GM21737 (cell line): Measurements from ENCODE around the gene C17orf114.

ENCODE experiments used
- ATAC-seq: cut with Tn5 transposase; IDR thresholded peaks from one replicate; pipeline ENCODE4 v1.9.1; 2021; ENCODE audit warnings: mild to moderate bottlenecking, moderate library complexity; ENCODE audit not compliant: unreplicated experiment

Gene C17orf114

DNA sequence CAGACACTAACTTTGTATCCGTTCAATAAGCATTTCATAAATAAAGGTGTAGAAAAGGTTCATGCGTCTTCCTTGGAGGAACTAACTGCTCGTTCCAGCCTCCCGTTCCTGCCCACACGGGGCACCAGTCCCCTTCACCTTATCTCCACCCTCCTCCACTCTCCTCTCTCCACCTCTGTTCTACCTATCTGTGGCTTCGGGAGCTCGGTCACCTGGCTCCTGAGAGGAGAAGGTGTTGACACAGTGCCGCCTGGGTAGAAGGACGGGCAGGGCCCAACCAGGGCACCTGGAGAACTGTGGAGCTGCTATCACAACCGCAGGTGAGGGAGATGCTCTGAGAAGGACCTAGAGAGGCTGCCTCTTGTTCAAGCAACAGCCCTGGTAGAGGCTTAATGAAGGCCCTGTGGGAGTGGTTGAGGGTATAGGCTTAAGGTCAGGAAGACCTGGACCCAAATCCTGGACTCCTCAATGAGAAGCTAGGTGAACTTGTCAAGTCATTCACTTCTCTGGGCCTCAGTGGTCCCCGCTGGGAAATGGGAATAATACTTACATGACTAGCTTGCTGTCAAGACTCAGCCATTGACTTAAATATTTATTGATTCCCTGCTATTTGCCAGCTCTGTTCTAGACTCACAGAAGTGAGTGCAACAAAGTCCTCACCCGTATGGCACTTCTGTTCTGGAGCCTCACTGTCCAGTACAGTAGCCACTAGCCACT is 21.4 kb upstream of the C17orf114 start:
- no peak for ATAC-seq

DNA sequence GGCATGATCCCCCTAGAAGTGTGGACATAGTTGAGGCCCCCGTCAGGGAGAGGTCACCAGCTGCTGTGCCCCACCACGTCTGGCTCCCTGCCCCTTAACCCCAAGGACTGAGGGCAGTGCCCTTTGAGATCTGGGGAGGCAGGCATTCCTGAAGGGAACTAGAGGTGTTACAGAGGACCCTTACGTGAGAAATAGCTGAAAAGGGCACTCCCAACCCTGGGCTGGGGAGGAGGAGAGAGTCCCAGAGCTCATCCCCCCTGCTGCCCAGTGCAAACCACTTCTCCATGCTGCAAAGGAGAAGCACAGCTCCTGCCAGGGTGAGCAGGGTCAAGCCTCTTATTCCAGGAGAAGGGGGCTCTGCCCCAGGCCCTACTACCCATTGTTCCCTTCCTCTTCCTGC is 20.7 kb upstream of the C17orf114 start:
- no peak for ATAC-seq

DNA sequence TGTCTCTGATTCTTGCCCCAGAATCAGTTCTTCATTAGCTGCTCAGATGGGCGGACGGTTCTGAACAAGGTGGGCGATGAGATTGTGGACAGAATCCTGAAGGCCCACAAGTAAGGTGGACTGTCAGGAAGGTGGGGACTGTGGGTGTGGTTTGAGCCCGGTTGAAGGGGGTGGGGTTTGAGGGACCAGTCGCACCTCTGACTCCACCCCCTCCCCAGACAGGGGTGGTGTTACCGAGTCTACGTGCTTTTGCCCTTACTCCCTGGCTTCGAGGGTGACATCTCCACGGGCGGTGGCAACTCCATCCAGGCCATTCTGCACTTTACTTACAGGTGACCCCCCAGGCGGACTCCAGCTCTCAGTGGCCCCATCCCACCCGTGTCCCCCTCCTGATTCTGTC is 16.1 kb upstream of the C17orf114 start:
- no peak for ATAC-seq

DNA sequence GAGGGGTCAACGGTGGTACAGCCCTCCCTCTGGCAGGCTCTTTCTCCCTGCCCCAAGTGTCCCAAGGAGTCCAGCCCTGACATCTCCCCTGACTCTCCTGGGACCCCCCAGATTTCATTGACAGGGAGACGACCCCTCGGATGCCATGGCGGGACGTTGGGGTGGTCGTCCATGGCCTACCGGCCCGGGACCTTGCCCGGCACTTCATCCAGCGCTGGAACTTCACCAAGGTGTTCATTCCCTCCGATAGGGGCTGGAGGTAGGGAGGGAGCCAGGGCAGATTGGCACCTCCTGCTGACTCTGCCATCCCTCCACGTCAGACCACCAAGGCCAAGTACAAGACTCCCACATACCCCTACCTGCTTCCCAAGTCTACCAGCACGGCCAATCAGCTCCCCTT is 14.7 kb upstream of the C17orf114 start:
- ATAC-seq = no peak

DNA sequence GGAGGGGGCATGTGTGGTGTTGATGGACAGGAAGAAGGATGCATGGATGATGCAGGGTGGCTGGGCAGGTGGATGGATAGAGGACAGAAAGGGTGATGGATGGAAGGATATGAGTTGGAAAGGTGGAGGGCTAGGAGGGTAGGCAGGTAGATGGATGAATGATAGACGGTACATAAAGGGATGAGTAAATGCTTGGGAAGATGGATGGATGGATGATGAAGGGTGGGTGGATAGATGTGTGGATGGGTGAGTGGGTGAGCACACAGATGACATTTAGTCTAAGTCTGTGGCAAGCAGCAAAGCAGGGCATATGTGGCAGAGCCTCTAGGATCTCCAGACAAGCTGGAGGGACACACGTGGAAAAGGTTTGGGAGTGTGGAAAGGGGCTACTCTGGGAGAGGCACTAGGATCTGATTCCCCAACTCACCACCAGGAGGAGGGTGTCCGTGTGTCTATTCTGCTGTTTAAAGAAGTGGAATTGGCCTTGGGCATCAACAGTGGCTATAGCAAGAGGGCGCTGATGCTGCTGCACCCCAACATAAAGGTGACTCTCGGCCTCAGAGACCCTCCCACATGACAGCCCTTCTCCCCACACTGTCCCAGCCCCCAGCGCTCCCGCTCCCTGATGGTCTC is 13.0 kb upstream of the C17orf114 start:
- ATAC-seq = no peak

DNA sequence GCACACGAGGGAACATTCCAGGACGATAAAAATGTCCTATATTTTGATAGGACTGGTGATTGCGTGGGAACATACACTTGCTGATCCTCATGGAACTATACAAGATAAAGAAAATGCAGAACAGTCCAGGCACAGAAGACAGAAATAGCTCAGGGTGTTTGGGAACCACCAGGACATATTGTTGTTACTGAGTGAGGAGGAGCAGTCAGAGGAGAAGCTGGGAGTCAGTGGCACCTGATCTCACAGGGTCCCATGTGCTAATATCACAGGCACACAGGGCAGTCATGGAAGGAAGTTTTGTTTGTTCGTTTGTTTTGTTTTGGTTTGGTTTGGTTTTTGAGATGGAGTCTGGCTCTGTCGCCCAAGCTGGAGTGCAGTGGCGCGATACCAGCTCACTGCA is 10.6 kb upstream of the C17orf114 start:
- no peak for ATAC-seq

DNA sequence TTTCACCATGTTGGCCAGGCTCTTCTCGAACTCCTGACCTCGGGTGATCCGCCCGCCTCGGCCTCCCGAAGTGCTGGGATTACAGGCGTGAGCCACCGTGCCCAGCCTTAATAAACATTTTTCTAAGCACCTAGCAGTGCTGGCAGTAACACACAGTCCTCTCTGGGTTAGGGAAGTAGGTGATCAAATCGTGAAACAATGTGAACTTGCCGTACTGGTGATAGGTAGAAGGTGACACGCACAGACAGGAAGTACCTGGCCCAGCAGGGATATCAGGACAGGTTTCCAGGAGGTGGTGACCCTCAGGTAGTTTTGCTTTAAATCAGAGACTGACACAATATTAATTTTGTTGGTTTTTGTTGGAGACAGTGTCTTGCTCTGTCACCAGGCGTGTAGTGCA is 9.3 kb upstream of the C17orf114 start:
- no peak for ATAC-seq

DNA sequence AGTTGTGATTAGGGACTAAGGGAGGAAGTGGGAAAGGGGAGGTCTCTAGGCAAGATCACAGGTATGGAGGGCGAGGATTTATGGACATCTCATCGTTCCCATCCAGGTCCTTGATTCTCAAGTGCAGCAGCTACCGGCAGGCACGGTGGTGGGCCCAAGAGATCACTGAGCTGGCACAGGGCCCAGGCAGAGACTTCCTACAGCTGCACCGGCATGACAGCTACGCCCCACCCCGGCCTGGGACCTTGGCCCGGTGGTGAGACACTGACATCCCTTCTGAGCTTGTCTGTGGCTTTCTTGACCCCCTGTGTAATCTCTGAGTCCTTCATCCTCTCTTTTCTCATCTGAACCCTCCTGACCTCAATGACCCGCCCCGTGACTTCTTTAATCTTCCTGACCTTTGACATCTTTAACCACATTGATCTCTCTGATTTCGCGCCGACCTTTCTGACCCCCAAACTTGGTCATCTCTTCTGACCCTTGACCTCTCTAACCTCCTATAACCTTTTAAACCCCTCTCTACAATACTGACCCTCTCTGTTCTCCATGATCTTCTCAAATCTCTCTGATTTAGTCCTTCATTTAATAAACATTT is 8.7 kb upstream of the C17orf114 start:
- ATAC-seq = no peak

DNA sequence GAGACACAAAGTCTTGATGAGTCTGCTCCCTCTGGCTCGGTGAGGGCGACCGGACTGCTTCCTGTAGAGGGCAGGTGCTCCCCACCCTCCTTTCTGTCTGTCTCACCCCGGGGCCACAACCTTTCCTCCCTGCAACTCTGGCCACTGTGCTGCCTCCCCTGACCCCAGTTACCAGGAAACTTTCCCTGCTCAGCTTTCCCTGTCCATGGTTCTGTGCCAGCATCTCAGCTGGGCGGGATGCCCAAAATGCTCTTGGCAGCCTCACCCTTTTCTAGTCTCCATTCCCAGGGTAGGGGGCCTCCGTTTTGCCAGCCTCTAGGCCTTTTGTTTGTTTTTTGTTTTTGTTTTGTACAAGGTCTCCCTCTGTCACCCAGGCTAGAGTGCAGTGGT is 6.2 kb upstream of the C17orf114 start:
- no peak for ATAC-seq

DNA sequence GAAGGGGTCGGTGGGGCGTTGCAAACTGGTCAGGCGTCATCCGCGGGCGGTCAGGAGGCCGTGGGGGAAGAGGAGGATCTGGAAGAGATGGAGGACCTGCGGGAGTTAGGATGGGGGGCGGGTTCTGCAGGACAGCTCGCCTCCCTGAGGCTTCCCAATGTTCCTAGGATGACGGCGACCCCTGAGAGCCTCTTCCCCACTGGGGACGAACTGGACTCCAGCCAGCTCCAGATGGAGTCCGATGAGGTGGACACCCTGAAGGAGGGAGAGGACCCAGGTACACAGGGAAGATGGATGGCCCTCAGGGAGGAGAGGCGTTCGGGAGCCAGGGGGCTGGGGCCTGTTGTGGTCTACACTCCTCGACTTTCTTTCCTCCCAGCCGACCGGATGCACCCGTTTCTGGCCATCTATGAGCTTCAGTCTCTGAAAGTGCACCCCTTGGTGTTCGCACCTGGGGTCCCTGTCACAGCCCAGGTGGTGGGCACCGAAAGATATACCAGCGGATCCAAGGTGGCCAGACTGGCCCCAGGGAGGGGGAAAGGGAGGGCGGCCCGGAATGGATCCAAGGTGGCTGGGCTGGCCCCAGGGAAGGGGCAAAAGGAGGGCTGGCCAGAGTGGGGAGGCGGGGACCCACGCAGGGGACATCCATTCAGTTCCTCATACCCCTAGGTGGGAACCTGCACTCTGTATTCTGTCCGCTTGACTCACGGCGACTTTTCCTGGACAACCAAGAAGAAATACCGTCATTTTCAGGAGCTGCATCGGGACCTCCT is 5.7 kb upstream of the C17orf114 start:
- no peak for ATAC-seq

DNA sequence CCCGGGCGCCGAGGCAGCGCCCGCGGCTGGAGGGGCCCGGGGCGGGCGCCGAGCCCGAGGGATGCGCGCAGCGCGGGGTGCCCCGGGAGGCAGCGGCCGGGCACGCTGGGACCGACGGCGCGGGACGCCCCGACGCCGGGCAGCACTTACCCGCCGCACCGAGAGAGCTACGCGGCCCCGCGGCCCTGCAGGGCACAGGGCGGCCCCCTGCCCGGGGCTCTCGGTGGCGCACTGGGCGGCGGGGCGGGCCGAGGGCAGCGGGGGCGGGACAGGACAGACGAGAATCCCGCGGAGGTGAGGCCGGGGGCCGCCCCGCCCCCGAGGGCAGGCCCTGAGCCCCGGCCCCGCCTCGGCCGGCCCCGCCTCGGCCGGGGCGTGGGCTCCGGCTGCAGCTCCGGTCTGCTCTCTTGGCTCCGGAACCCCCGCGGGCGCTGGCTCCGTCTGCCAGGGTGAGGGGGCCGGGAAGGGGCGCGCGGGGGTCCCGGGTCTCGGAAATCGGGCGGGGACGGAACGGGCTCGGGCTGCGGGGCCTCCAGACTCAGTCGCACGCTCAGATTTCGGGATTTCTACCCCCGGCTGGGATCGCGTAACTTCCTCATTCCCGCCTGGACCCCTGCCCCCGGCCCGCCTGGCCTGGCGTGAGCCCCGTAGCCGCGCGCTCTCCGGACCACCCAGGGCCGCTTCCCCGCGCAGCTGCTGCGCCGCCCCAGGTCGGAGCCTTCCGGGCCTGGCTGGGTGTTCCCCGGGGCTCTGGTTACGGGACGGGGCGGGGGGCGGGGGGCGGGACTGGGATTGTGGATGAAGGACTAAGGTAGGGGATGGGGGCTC is 4.9 kb upstream of the C17orf114 start, which contains the start of gene PLD2:
TSS of gene PLD2 (plus strand) at position 376 of the 828 bp plus-strand sequence. CDS start 621 bp downstream, outside the sequence.
- peak; percentile 94 for ATAC-seq

DNA sequence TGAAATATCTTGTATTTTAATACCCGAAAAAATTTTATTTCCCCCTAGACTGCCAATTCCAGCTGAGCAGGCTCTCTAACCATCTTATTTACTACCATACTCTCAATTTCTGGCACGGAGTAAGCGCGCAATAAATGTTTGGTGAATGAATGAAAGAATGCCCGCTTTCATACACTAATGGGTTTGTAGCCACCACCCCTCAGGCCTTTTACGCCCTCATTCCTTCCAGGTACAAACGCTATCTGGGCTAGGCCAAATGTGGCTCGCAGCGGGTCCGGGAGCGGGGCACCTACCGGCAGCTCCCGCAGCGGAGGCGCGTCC is 4.3 kb upstream of the C17orf114 start:
- no peak for ATAC-seq

DNA sequence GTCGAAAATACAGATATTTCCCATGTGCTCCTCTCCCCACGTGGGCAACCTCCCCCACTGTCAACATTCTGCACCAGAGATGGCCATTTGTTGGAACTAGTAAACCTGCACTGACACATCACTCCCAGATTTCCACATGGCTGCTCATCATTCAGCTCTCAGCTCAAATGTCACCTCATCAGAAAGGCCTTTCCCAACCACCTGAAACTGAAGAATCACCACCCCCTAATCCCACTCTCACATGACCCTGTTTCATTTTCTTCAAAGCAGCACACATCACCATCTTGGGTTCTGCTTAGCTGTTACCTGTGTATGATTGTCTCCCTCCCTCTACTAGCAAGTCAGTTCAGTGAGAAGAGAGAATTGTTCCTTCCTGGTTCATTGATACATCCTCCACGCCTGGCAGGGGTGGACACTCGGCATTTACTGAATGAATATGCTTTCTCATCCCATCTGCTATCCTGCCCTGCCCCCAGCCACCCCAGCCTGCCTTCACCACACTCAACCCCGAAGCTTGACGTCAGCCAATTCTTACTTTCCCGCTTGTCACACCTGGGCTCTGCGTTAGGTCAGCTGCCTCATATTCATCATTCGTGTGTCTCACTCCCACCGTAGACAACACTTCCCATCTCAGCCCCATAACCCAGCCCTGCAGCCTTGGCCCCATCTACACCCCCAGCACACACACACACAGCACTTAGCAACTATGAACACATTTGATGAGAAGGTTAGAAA is 1.5 kb downstream of the C17orf114 start:
- no peak for ATAC-seq

DNA sequence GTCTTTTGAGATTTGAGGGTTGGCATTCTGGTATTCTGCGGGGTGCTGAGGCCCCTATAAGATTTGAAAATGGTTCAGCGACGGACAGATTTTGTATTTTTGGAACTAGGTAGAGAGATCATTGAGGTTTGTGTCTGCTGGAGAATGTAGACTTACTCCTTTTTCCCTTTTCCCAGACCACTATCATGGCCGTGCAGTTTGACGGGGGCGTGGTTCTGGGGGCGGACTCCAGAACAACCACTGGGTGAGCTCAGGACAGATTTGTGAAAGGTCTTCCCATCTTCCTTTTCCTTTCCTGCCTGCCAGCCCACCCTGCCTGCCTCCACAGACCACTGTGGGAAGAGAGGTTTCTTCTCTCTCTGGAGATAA is 5.6 kb downstream of the C17orf114 start:
- ATAC-seq = no peak

DNA sequence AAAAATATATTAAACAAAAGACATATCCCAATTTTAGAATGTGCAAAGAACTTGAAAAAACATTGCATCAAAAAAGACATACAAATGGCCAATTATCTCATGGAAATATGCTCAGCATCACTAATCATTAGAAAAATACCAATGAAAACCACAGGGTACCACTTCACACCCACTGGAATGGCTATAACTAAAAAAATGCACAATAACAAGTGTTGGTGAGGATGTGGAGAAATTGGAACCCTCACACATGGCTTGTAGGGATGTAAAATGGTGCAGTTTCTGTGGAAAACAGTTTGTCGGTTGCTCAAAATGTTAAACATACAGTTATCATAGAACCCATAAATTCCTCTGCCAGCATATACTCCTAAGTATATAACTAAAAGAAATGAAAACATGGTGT is 7.0 kb downstream of the C17orf114 start:
- ATAC-seq = no peak

DNA sequence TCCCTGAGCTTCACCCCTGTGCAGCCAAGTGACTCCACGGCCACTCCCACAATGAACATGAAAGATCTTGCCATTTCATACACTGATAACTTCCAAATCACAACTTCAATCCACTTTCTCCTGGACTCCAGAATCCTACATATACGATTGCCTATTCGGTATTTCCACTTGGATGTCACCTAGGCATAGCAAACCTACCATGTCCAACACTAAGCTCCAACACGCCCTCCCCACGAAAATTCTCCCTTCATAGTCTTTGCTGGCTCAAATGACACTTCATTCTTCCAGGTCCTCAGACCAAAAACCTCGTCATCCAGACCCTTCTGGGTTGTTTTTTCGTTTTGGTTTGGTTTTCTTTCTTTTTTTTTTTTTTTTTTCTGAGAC is 11.4 kb downstream of the C17orf114 start:
- no peak for ATAC-seq

DNA sequence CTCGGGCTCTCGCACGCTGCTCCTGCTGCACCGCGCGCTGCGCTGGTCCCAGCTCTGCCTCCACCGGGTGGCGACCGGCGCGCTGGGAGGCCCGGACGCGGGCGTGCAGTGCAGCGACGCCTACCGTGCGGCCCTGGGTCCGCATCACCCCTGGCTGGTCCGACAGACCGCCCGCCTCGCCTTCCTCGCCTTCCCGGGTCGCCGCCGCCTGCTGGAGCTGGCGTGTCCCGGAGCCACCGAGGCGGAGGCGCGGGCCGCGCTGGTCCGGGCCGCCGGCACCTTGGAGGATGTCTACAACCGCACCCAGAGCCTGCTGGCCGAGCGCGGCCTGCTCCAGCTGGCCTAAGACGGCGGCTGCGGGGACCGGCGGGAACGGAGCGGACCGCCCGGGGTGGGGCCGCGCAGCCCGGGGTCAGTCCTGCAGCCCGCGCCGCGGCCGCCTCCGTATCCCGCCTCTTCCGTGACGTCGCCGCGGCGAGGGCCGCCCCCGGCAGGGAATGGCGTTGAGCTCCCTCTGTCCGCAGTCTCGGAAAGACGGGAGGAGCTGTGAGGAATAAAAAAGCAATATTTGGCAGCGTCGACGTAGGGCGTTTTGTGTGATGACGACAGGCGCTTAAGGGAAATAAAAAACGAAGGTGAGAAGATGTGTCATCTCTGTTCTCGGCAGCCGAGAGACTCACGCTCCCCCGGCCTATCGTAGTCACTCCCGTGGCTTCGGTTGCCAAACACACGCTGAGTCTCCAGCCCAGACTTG is 12.0 kb downstream of the C17orf114 start:
- ATAC-seq = peak; percentile 86

DNA sequence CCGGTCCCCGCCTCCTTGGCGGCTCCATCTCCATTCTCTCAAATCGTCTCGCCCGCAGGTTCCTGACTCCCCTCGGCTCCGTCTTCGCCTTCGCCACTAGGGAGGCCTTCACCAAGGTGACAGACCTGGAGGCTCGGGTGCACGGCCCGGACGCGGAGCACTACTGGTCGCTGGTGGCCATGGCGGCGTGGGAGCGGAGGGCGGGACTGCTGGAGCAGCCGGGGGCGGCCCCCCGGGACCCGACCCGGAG is 12.5 kb downstream of the C17orf114 start:
- no peak for ATAC-seq

DNA sequence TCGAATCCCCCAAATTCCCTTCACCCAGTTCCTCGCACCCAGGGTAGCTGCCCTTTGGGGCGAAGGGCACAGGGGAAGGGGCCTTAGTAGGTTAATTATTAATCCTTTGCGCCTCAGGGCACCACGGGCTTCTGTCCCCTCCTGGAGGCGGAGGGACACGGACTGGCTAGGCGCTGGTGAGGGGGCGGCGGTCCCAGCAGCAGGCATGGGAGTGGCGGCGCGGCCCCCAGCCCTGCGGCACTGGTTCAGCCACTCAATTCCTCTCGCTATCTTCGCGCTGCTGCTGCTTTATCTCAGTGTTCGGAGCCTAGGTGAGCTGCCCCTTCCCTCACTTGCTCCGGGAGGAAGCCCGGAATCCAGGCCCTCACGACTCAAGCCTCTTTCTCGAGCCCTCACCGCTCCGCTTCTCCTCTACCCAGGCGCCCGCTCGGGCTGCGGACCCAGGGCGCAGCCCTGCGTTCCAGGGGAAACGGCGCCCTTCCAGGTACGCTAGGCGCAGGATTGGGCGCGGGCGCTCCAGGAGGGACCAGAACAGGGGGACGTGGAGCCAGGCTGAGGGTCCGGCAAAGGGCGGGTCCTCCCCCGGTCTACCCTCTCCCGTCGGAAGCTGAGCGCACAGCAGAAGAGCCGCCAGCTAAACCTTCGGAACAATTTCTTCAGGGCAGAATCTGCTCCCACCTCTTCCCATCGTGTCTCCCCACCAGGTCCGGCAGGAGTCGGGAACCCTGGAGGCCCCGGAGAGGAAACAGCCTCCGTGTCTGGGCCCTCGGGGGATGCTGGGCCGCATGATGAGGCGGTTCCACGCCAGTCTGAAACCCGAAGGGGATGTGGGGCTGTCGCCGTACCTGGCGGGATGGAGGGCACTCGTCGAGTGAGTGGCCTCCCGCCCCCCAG is 13.1 kb downstream of the C17orf114 start, which contains the start of gene GLTPD2:
TSS of gene GLTPD2 (plus strand) at position 158 of the 894 bp plus-strand sequence. CDS start at position 206, 48 bp downstream.
- ATAC-seq = no peak
